Stimulated activated naive CD4-positive, alpha-beta T cell (primary cell): Measurements from ENCODE around the gene LDLRAD1.
"Not testable (repeated sequence)": the region's sequence is repeated elsewhere in the genome, so short reads cannot be mapped to it uniquely, and the experiment has no call there.

Experiments used
- DNase-seq, 6 experiments: peaks; one replicate each; lab custom pipeline; 2025; lab: John Stamatoyannopoulos, UW

The LDLRAD1 gene, protein sequence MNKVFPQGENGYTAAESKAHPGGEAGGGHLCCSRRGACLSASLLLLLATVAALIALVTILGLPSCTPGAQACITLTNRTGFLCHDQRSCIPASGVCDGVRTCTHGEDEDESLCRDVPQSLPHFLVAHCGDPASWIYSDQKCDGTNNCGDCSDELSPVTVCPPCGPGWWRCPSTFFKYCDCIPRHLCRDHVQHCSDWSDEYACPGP

GRCh38 chr1:54017979-54018378, at the start of gene LDLRAD1:
Gene LDLRAD1, minus strand, starts transcription at chr1:54018186. Its CDS starts 74 bp downstream, at chr1:54018112.
- DNase-seq: no peak

GRCh38 chr1:54064299-54064698, 46.3 kb upstream of the LDLRAD1 start:
- no peak for DNase-seq

GRCh38 chr1:54054438-54054749, 36.4 kb upstream of the LDLRAD1 start:
- peak in 1 of 6 experiments; percentile 7 for DNase-seq

- DNase-seq: no peak
These were observed 35.9 kb upstream of the LDLRAD1 start for GRCh38 chr1:54053745-54054437.

DNA sequence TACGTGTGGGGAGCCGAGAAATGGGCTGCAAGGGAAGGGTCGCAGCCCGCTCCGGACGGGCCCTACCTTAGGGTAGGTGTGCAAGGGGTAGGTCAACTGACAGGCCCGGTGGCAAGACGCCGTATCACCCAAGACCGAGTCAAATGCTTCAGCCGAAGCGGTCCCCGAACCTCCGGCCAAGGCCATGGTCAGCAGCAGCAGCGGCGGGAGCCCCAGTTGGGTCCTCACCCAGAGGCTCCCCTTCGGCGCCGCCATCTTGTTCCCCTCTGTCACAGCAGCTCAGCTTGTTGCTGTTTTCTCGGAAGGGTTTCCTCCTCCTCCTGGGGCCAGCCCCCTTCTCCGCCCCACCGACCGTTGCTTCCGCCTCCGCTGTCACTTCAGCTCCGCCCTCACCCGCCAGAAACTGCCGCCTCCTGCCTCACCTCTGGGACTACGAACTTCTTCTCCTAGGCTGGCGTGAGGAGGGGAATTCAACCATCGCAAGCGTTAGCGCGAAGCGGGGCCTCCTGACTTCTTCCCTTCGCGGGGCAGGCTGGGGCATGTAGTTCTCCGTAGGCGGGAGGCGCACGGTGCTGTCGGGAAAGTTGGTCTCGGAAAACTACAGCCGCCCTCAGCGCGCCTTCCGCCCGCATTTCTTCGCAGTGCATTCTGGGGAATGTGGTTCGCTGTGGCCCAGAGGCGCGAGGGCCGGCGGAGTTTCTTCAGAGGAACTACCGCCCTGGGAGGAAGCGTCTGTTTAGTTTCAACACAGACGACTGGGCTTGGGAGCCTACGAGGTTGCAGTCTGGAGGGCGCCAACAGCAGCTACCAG, 35.2 kb upstream of the LDLRAD1 start, which contains the start of the genes TCEANC2 and TMEM59:
Gene TCEANC2, plus strand, starts transcription at position 675 of the 811 bp plus-strand sequence. CDS start 815 bp downstream, outside the sequence.
Gene TMEM59, minus strand, starts transcription at position 271 of the 811 bp plus-strand sequence. Its CDS starts 16 bp downstream, at position 255.
- peak; percentile 93 to 99 (median 97) for DNase-seq

DNA sequence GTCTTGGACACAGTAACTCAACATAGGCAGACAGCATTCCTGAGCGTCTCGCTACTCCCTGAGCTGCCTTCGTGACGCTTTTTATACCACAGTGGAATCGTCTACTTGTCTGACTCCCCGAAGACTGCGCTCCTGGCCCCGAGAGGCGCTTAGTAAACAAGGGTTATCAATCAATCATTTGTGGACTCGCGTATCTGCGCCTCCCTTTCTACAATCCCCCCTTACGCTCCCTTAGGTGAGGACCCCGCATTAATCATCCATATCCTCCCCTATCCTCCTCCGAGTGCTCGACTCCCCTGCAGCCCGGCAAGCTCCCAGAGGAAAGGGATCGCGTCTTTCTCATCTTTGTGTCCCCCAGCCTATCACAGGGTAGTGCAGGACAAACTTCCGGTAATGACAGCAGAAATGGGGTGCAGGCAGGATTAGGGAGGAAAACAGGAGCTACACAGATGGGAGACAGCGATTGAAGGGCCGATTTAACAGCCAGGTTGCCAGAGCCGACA, 34.5 kb upstream of the LDLRAD1 start:
- DNase-seq: peak in 5 of 6 experiments; percentile 39 to 65 (median 42)

GRCh38 chr1:54051933-54052430, 34.0 kb upstream of the LDLRAD1 start:
- DNase-seq: no peak

GRCh38 chr1:54050435-54050834, 32.4 kb upstream of the LDLRAD1 start:
- DNase-seq: not testable (repeated sequence)

DNA sequence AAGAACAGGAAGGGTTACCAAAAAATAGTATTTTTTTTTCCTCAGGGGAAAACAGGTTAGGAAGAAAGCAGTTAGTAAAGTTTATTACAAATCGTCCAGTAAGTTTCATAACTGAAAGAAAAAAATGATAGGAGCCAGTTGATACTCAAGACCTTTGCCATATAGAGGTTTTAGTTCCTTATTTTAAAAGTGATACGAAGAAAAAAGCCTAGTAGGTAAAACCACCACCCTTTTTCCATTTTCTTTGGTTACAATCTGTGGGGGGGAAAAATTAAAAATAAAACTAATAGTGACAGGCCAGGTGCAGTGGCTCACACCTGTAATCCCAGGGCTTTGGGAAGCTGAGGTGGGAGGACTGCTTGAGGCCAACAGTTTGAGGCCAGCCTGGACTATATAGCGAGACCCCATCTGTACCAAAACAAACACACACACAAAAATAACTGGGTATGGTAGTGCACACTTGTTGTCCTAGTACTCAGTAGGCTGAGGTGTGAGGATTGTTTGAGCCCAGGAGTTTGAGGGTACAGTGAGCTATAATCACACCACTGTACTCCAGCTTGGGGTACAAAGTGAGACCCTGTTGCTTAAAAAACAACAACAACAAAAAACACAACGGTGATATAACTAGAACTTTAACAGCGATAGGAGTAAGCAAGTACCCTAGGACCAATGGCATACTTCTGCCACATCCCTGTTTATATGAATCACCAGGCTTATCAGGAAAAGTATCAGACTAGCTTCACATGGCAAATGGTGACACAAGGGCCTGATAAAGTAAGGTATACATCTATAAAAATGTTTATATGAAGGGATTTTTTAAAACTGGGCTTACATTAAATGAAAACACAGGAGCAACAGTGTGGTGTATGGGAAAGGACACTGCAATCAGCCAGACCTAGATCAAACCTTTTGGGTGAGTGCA, 29.7 kb upstream of the LDLRAD1 start:
- no peak for DNase-seq

GRCh38 chr1:54046671-54047383, 28.8 kb upstream of the LDLRAD1 start:
- DNase-seq: no peak

- no peak for DNase-seq
These were observed 27.5 kb upstream of the LDLRAD1 start for GRCh38 chr1:54045496-54045895.

- DNase-seq: no peak
These were observed 23.8 kb upstream of the LDLRAD1 start for GRCh38 chr1:54041806-54042205.

- DNase-seq: no peak
These were observed 19.5 kb upstream of the LDLRAD1 start for GRCh38 chr1:54037476-54037875.

DNA sequence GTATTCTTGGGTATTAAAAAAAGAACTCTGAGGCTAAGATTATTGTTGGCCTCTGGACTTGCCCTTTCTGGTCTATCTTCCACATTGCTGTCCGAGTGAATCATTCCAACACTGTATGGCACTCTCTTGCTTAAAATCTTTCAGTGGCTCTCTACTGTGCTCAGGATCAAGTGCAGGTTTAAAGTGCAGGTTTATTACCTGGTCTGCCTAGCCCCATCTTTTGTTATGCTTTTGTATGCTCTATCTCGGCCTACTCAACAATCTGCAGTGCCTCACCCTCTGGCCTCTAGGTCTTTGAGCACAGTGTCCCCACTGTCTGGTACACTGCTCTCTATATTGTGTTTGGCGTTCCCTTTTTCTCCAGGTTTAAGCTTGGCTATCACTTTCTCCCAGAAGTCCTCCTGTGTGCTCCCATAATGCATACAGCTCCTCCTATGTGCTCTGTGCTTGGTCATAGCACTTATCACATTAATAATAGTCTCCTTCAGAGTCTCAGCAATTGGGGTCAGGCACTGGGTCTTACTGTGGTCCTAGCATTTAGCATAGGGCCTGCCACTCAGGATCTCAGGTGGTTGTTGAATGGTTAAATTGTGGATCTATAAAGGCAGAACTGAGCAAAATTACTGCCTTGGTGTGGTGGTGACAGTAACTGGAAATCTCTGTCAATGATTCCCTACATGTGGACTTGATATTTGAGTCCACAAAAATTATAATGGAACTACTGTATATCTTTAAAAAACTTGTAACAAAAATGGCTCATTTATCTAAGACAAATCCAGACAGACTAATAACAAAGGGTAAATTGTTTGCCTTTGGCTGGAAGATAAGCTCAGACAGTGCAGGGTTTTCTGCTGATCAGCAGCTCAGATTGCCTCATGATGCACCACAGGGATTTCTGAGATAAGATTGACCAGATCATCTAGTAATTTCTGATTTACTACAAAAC, 10.6 kb upstream of the LDLRAD1 start:
- DNase-seq: no peak

DNA sequence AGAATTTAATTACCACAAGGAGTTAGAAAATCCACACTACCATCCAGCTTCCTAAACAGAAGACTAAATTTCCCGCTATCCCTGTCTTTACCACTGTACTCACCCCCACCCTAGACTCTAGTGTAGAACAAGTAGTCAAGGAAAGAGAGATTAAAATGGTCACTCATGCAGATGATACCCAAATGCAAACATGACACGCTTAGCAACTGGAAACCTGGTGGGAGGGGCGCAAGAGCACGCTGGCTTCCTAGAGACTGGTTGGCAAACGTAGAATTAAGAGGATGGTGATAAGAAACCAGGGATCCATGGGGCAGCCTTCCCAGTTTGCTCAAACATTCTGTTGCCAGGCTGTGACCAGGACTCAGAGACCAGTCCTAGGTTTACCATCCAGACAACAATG, 9.9 kb upstream of the LDLRAD1 start:
- DNase-seq: no peak

DNA sequence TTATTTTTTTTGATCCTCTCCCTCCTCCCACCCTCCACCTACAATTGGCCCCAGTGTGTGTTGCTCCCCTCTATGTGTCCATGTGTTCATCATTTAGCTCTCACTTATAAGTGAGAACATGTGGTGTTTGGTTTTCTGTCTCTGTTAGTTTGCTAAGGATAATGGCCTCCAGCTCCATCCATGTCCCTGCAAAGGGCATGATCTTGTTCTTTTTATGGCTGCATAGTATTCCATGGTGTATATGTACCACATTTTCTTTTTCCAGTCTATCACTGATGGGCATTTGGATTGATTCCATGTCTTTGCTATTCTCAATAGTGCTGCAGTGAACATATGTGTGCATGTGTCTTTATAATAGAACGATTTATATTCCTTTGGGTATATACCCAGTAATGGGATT, 6.8 kb upstream of the LDLRAD1 start:
- not testable (repeated sequence) for DNase-seq

- no peak for DNase-seq
These were observed 6.4 kb upstream of the LDLRAD1 start for GRCh38 chr1:54024358-54024757.

- DNase-seq: not testable (repeated sequence)
These were observed 1.7 kb upstream of the LDLRAD1 start for GRCh38 chr1:54019562-54020176.

- no peak for DNase-seq
These were observed 649 bp upstream of the LDLRAD1 start for GRCh38 chr1:54018635-54019034.
